IPS-15b (cell line): ENCODE measurements around the gene CNTN3.

Source experiments
- H3K27me3 ChIP-seq: one replicate; pipeline ENCODE4 v1.6.1; 2013; ENCODE audit warnings: low read length; ENCODE audit not compliant: control insufficient read depth, insufficient read depth
- H3K36me3 ChIP-seq: one replicate; pipeline ENCODE4 v1.6.1; 2013; ENCODE audit warnings: low read length; ENCODE audit not compliant: control insufficient read depth, insufficient read depth
- H3K4me1 ChIP-seq: one replicate; pipeline ENCODE4 v1.6.1; 2013; ENCODE audit warnings: mild to moderate bottlenecking, low read length; ENCODE audit not compliant: control insufficient read depth, insufficient read depth
- H3K4me3 ChIP-seq: one replicate; pipeline ENCODE4 v1.5.1; 2013; ENCODE audit warnings: low read depth, low read length
- H3K9ac ChIP-seq: one replicate; pipeline ENCODE4 v1.6.1; 2013; ENCODE audit warnings: low read depth, mild to moderate bottlenecking, low read length
- H3K9me3 ChIP-seq: one replicate; pipeline ENCODE4 v1.6.1; 2013; ENCODE audit warnings: mild to moderate bottlenecking, low read length; ENCODE audit not compliant: control insufficient read depth, insufficient read depth

CNTN3 gene

DNA sequence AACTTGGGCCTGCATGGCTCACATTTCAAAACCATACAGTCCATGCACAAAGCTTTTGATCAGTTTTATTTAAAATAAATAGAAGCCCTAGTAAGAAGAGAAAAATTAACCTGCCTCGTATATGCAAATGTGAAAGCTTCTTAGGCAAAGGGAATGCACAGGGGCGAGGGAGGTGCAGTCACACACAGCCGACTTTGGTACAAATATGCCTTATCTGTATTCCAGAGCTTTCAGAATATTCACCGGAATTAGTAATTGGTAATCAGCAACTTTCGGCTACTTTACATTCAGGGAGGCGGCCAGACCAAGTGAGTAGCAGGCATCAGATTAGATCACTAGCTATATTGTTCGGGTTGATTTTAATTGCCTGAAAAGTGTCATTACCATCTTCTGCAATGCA, 7.5 kb downstream of the CNTN3 start:
- Histone ChIP-seq H3K27me3 (peaks cover 9% of the 10 kb centered on the region), H3K36me3 (no peaks in the 10 kb centered on the region), H3K4me1 (no peaks in the 10 kb centered on the region), H3K4me3 (no peak overlapping the region), H3K9ac (no peak overlapping the region), H3K9me3 (no peaks in the 10 kb centered on the region)

DNA sequence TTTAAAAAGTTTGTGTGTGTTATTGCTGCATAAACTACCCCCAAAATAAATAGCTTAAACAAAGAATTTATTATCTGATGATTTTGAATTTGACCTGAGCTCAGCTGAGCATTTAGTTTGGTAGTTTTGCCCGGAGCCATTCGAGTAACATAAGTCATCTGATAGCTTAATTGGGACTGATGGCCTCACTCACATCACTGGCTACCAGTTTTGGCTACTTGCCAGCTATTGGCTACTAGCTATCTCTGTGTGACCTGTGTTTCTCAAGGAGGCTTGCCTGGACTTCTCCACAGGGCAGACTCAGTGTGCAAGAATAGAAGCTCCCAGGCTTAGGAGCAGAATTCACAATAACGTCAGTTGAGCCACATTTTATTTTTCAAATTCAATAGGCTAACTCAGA, 9.0 kb downstream of the CNTN3 start:
- H3K9me3 ChIP-seq = no peaks in the 10 kb centered on the region
- no peak overlapping the region for H3K9ac ChIP-seq

DNA sequence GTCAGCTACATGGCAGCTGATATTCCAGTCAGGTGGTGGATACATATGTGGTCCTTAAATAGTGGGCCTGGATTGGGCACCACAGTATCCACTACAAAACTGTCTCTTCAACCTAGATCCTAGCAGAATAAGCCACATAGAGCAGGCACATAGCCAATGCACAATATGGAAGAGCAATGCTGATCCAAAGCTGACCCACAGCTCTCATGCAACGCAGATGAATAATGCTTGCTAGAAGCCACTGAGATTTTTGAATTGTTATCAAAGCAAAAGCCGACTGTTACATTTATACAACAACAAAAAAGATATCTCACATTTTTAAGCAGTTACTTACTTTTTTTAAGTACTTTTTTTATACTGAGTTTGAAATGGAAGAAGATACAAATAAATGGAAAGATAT, 11.2 kb downstream of the CNTN3 start:
- Histone ChIP-seq H3K9me3 (no peaks in the 10 kb centered on the region), H3K9ac (no peak overlapping the region), H3K27me3 (no peaks in the 10 kb centered on the region), H3K4me1 (no peaks in the 10 kb centered on the region), H3K4me3 (no peak overlapping the region), H3K36me3 (no peaks in the 10 kb centered on the region)

More for the DNA sequence above, 9.0 kb downstream of the CNTN3 start:
- no peaks in the 10 kb centered on the region for H3K4me1 ChIP-seq
- H3K4me3 ChIP-seq = no peak overlapping the region
- no peaks in the 10 kb centered on the region for H3K36me3 ChIP-seq
- no peaks in the 10 kb centered on the region for H3K27me3 ChIP-seq

DNA sequence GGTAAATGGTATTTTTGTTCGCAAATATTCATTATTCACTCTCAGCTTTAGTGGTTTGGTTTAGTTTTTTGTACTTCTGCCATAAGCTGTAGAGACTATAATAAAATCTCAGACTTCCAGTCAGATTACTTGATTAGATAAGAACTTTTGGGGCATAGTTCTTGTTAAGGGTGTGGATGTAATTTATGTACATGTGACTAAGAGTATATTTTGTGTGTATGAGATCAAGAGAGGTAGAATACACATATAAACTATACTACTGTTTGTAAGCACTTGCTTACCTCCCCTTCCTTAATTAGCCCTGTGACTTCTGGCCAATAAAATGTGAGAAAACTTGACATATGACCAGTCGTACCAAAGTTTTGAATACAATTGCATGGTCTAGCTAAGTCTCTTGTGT, 12.0 kb downstream of the CNTN3 start:
- Histone ChIP-seq H3K36me3 (no peaks in the 10 kb centered on the region), H3K27me3 (no peaks in the 10 kb centered on the region), H3K9me3 (no peaks in the 10 kb centered on the region), H3K4me3 (no peak overlapping the region), H3K4me1 (no peaks in the 10 kb centered on the region), H3K9ac (no peak overlapping the region)

DNA sequence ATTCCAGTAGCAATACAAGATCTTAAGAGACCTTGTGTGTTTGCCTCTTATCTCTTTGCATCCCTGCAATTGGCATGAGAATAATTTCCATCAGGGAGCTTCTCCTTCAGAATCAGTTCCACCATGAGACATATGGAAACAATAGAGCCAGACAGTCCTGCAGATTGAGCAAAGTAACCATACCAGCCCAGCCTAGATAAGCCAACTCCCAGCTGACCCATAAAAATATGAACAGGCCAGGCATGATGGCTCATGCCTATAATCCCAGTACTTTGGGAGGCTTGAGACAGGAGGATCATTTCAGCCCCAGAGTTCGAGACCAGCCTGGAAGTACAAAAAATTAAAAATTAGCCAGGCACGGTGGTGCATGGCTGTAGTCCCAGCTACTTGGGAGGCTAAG, 12.7 kb downstream of the CNTN3 start:
- Histone ChIP-seq H3K4me1 (no peaks in the 10 kb centered on the region), H3K27me3 (no peaks in the 10 kb centered on the region), H3K36me3 (no peaks in the 10 kb centered on the region), H3K4me3 (no peak overlapping the region), H3K9ac (no peak overlapping the region), H3K9me3 (no peaks in the 10 kb centered on the region)

DNA sequence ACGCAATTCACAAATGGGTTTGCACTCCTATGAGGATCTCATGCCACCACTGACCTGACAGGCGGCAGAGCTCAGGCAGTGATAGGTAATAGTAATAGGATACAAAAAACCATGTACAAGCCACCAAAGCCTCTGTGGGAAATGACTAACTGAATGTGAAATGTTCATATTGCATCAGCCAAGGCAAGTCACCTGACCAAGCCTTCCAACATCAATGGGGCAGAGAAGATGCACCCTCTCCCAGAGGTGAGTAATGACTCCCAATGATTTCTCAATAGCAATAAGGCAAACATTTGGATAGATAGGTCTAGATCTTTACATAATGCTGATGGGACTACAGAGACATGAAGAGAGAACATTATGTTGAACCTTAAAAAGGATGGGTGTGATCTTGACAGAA, 14.9 kb downstream of the CNTN3 start:
- H3K4me3 ChIP-seq = no peak overlapping the region

DNA sequence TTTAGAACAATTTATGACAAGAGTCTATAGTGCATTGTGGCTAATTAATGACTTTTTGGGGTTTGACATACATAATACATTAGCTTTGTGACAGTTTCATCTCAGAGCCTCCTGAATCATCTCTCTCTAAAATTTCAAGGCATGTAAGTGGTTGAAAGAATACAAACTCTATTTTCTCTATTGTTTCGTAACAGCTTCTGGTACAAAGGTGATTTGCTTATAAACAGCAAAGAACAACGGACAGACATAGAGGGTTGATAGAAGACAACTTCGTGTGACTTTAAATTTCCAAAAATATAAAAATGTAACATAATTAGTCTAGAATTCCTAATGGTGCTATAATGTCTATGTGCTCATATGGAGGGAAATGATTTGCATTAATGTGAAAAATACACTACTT, 21.3 kb downstream of the CNTN3 start:
- H3K4me1 ChIP-seq = no peaks in the 10 kb centered on the region
- no peak overlapping the region for H3K9ac ChIP-seq
- no peaks in the 10 kb centered on the region for H3K36me3 ChIP-seq
- H3K9me3 ChIP-seq = no peaks in the 10 kb centered on the region
- no peak overlapping the region for H3K4me3 ChIP-seq
- H3K27me3 ChIP-seq = no peaks in the 10 kb centered on the region

More for the DNA sequence above, 14.9 kb downstream of the CNTN3 start:
- H3K4me1 ChIP-seq = no peaks in the 10 kb centered on the region
- H3K9me3 ChIP-seq = no peaks in the 10 kb centered on the region
- no peaks in the 10 kb centered on the region for H3K36me3 ChIP-seq
- H3K9ac ChIP-seq = no peak overlapping the region
- no peaks in the 10 kb centered on the region for H3K27me3 ChIP-seq

DNA sequence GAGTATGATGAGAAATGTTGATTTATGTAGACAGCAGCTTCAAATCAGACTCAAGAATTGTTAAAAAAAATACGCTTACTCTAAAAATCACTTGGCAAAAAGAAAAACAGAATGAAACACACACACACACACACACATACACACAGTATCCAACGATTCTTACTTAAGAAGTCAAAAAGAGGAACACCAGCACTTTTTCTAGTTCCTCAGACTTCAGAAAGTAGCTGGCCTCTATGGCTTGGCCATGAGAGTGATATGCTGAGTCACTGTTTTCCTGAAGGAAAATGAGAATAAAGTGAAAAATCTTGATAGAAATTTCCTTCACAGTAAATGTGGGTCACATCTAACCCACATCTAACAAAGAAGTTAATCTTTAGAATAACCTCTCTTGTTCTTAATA, 22.1 kb downstream of the CNTN3 start:
- Histone ChIP-seq H3K9me3 (no peaks in the 10 kb centered on the region), H3K4me1 (no peaks in the 10 kb centered on the region), H3K27me3 (no peaks in the 10 kb centered on the region), H3K4me3 (no peak overlapping the region), H3K9ac (no peak overlapping the region), H3K36me3 (no peaks in the 10 kb centered on the region)

DNA sequence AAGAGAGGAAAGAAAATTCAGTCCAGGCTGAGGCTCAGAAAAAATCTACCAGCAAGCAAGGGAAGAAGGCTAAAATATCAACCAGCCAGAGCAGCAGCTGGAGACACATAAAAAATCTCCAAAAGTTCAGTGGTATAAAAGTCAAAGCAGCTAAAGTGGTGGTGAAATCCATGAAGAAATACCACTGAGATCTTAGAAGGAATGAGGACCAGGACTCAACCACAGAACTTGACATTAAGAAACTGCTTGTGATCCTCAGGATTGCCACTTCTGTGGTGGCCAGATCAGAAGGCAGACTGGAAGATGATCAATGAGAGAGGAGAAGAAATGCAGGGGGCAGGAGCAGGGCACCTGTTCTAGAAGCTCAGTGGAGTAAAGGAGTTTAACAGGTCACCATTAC, 22.5 kb downstream of the CNTN3 start:
- Histone ChIP-seq H3K4me3 (no peak overlapping the region), H3K9ac (no peak overlapping the region), H3K4me1 (no peaks in the 10 kb centered on the region), H3K36me3 (no peaks in the 10 kb centered on the region), H3K9me3 (no peaks in the 10 kb centered on the region), H3K27me3 (no peaks in the 10 kb centered on the region)

DNA sequence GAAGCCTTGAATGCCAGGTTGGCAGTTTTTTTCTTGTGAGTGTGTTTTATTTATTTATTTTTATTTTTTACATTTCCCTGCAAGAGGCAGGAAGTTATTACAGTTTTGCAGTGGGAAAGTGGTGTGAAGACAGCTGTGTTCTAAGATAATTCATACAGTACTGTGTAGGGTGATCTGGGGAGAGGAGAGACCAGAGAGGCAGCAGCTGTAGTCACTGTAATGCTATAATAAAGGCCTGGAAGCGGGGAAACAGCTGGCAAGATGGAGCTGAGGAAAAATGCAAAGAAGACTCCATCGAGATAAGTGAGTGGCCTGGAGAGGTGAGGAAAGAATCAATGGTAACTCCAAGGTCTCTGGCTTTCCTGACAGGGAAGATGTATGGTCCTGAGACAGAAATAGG, 23.1 kb downstream of the CNTN3 start:
- H3K9ac ChIP-seq = no peak overlapping the region
- H3K4me1 ChIP-seq = no peaks in the 10 kb centered on the region
- H3K4me3 ChIP-seq = no peak overlapping the region
- no peaks in the 10 kb centered on the region for H3K9me3 ChIP-seq
- no peaks in the 10 kb centered on the region for H3K27me3 ChIP-seq
- H3K36me3 ChIP-seq = no peaks in the 10 kb centered on the region

DNA sequence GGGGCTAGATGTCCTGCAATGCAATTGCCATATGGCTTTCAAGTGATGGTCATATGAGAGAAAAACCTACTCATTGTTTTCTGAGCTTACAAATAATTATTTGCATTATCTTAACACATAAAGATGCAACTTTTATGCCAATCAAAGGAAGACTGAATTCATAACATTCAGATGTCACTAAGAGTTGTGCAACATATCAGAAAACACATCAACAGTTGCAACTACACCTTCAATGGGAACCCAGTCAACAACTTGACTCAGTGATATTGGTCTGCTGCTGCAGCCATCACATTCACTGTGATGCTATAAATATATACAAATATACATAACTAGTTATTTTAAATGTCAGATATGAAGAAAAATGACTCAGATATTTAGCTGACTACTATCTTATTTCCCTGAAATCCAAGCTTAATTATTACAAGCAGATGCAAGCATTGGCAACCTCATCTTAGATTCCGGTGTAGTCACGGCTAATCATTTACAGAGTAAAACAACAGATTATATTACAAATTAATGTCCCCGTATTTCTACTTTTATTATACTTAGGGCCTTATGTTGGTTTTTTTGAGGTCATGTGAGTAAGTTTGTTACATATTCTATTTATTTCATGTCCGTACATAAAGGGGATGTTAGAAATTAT, 23.7 kb downstream of the CNTN3 start:
- no peaks in the 10 kb centered on the region for H3K27me3 ChIP-seq
- H3K36me3 ChIP-seq = no peaks in the 10 kb centered on the region
- H3K4me3 ChIP-seq = no peak overlapping the region
- no peaks in the 10 kb centered on the region for H3K9me3 ChIP-seq
- no peak overlapping the region for H3K9ac ChIP-seq
- H3K4me1 ChIP-seq = no peaks in the 10 kb centered on the region

DNA sequence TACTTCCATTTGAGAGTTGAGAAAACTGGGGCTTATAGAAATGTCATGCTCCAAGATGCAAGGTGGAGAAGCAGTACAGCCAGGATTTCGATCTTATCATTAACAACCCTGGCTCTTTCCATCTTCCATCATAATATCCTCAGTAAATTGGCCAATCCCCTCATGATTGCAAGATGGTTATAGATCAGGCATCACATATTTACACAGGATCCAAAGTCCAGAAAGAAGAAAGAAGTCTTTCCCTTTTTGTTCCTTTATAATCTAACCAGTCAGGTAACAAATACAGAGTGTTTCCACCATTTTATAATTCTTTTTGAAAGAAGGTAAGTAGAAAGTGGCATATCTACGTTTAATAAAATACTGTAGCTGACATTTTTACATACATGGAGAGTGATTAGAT, 29.7 kb downstream of the CNTN3 start:
- H3K9ac ChIP-seq = no peak overlapping the region
- H3K4me1 ChIP-seq = no peaks in the 10 kb centered on the region
- no peaks in the 10 kb centered on the region for H3K9me3 ChIP-seq
- no peaks in the 10 kb centered on the region for H3K27me3 ChIP-seq
- H3K36me3 ChIP-seq = no peaks in the 10 kb centered on the region
- no peak overlapping the region for H3K4me3 ChIP-seq
